Activated CD4-positive, alpha-beta T cell treated with anti-CD3 and anti-CD28 coated beads, Interleukin-2, amount 50 U/mL, for 48 hours (primary cell): ENCODE data around the gene TEX54.
"Not testable (repeated sequence)": the region's sequence is repeated elsewhere in the genome, so short reads cannot be mapped to it uniquely, and the experiment has no call there.

ENCODE experiments used
- DNase-seq, 2 experiments: peaks; one replicate each; pipeline ENCODE4 v3.0.0-alpha.2; 2020

The TEX54 gene

DNA sequence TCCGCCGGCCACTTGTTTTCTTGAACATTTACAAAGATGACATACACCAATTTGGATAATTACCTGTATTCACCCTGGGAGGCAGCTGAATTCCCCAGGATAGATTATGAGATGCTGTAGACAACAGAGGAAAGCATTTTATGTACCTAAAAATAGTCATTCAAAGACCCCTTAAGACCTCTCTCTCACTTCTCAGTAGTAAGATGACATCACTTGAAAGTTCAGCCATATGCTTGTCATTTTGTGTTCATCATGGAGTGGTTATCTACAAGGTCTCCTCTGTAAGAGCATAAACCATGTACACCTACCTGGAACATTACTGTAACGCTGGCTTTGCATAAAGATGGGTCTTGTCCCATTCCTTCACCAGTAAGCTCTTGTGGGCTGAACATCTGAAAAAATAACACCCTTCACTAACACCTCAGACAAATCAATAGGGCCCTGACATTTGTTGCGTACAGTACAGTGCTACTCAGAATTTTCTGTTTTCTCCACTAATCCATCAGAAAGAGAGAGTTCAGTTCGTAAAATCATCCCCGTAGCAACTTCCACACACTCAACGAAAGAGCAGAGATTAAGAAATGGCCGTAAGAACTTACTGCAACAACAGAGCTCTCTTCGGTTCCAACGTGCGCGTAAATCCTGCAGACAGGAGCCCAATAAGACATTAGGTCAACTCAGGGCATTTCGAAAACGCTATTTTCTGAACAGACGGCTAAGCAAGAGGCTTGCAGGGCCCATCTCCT lies 22.4 kb upstream of the TEX54 start:
- no peak for DNase-seq

DNA sequence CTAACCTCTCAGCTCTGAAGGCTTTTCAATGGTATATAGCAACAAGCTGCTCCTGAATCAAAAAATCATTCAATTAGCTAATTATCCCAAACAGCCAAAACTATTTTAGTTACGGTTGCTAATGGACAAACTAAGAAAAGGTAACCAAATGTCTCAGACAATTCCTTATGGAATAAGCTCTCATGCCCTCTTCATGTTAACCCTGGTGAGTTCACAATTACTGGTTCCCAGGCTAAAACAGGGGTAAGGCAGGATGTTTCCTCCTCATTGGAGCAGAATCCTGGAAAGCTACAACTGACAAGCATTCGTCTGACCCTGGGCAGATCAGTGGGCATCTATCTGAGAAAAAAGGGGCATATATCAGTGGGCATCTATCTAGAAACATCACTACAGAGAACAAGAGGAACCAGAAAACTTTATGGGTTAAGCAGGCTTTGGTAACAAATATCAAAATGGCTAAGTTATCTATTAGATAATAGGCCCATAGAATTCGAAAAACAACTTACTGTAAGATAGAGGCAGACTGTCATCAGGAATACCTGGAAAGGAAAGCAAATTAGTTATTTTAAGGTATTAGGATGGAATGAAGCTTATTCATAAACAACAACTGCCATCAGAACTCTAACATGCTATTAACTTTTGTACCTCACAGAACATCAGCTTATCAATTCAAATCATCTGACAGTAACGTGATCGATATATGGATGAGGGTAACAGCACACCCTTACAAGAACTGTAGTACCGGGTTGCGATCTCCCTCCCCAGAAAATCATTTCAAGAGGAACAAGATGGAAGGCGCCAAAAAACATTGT lies 21.6 kb upstream of the TEX54 start:
- peak in 1 of 2 experiments; percentile 41 for DNase-seq

DNA sequence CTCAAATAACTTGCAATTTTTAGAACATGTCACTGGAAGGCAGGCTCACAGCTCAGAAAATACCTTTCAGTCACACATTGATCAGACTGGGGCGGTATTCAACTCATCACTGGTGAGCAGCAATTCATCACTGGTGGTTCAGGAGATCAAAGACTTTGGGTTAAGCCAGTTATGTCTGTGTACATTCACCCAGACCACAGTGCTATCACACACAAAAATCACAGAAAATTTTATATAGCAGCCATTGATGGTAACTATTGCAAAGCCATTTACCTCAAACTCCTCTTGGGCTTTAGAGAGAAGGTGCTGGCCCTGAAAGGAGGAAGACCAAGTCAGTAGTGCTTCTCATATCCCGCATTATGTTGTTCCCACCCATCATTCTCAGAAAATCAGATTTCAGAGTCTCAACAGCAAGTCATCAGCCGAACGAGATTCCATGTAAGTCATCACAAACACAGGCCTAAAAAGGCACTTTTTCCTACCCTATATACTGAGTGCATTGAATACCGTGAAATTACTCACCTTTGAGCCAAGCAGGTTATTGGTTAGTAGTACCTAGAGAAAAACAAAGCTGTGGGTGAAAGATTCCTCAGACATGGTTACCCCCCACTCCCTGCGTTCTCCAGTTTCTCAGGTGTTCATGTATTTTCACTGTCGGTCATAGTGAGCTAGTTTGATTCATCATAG lies 20.8 kb upstream of the TEX54 start:
- peak in 1 of 2 experiments; percentile 30 for DNase-seq

DNA sequence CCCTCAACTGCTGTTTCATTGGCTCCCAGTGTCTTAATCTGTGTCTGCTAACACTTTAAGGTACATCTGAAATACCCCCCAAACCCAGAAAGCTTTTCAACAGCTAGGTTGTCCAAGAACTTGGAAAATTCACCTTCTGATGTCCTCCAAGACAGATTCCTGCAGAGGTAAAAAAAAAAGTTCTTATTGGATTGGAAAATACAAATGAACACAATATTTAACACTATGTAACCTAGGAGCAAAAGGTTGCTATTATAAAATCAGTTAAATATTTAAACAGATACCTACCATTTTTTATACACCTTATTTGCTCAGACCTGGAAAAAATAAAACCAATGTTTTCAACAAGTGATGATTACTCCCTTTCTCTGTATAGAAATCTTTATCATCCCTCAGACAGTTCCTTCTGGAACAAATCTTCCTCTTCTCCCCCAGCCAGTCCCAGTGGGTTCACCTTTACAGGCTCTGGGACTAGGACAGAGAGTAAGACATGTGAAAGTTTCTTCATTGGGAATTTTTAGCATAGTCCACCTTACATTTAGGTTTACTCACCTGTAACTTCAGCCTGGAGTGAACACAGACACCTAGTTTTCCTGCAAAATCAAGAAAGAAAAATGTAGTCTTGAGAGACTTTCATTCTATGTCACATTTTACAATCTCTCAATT lies 20.0 kb upstream of the TEX54 start:
- no peak for DNase-seq

DNA sequence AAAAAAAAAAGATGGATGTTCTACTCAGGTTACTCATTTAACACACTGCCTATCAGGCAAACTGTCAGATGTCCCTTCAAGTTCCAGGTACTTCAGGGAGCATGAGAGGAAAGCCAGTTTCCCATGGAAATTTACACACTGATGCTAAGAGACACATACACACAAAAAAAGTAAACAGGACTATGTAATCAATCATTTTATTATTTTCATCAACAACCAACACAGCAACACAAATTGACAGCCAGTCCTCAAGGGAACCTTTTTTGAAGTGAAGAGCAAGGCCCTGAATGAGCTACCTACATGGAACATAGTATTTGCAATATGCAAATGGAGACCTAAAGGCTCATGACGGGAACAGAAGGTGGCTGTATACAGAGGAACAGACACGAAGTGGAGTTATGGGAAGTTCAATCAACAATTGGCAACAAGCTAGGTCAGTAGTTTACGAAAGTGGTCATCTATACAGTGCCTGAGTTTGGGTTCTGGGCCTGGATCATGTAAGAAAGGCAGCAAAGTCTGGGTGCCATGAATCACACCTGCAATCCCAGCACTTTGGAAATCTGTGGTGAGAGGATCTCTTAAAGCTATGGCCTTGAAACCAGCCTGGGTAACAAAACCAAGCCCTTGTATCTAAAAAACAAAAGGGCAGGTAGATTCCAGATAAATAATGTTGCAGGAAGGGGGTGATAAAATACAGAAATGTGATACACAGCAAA lies 19.3 kb upstream of the TEX54 start:
- DNase-seq, result no peak

DNA sequence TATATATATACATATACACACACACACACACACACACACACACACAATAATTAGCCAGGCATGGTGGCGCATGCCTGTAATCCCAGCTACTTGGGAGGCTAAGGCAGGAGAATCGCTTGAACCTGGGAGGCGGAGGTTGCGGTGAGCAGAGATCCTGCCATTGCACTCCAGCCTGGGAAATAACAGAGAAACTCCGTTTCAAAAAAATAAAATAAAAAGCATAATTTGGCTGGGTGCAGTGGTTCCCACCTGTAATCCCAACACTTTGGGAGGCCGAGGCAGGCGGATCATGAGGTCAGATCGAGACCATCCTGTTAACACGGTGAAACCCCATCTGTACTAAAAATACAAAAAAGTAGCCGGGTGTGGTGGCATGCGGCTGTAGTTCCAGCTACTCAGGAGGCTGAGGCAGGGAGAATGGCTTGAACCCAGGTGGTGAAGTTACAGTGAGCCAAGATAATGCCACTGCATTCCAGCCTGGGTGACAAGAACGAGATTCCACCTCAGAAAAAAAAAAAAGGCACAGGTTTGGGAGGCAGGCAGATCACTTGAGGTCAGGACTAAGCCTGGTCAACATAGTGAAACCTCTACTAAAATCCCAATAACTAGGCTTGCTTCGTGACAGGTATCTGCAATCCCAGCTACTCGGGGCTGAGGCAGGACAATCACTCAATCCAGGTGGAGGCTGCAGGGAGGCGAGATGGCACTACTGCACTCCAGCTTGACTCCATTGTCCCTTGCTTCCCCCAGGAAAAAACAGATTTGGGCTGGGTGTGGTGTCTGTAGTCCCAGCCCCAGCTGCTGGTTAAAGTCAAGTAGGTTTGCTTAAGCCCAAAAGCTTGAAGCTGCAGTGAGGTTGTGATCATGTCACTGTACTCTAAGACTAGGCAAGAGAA lies 18.5 kb upstream of the TEX54 start:
- peak; percentile 53 to 62 for DNase-seq

DNA sequence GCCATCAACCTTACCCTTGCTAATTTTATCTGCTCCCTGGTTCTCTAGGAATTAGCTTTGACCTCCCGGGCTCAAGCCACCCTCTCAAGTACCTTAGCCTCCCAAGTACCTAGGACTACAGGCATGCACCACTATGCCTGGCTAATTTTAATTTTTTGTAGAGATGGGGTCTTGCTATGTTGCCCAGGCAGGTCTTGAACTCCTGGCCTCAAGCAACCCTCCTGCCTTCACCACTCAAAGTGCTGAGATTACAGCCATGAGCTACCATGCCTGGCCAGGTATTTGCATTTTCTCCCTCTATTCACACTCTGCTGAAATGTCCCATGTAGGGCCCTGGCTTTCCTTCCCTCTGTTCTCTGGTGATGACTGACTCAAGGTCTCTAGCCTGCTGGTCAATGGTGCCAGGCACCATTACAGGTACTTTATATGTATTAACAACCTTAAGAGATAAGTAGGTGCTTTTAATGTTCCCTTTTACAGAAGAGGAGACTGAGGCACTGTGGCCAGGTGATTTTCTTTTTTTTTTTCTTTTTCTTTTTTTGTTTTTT lies 15.2 kb upstream of the TEX54 start:
- no peak for DNase-seq

DNA sequence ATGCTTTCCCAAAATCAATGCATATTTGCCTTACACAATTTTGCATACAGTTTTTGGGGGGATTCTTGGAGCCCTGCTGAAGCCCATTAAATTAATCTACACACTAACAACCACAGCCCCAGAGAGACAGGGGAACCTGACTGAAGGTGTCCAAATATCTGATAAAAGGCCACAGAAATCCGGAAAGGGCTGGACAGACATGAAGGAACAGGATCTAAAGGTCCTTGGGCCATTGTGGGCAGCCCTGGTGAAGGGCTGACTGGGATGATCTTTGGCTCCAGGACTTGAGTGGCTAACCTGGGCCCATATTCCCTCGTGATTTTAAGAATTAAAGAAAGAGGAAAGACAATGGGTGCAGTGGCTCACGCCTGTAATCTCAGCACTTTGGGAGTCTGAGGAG lies 13.5 kb upstream of the TEX54 start:
- no peak for DNase-seq

DNA sequence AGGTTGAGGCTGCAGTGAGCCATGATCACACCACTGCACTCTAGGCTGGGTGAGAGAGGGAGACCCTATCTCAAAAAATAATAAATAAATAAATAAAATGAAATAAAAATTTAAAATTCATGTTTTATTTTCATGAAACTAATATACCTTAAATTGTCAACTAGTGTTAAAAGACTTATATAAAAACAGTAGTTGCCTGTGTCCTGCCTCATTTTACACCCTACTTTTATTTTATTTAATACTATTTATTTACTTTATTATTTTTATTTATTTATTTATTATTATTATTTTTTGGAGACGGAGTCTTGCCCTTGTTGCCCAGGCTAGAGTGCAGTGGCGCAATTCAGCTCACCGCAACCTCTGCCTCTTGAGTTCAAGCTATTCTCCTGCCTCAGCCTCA lies 11.5 kb upstream of the TEX54 start:
- DNase-seq, result no peak

DNA sequence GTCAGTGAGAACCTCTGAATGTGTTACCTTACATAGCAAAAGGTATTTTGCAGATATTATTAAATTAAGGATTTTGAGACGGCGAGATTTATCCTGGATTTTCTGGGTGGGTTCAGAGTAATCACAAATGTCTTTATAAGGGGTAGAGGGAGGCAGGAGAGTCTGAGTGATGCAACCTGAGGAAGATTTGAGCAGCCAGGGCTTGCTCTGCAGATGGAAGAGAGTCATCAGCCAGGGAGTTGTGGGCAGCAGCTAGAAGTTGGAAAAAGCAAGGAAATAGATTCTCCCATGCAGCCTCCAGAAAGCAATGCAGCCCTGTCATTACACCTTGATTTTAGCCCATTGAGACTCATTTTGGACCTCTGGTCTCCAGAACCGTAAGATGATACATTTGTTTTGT lies 10.8 kb upstream of the TEX54 start:
- DNase-seq, result no peak

DNA sequence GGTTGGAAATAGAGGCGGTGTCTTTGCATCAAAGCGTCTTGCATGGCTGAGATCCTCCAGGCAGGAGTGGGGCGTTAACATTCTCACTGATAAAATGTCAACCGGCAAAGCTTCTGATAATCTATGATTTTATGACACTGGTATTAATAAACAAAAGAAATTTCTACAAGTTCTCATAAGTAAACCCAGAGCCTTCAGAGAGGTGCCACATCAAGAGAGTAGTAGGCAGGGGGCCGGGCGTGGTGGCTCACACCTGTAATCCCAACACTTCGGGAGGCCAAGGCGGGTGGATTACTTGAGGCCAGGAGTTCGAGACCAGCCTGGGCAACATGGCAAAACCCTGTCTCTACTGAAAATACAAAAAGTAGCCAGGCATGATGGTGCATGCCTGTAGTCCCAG lies 10.2 kb upstream of the TEX54 start:
- DNase-seq, result not testable (repeated sequence)

DNA sequence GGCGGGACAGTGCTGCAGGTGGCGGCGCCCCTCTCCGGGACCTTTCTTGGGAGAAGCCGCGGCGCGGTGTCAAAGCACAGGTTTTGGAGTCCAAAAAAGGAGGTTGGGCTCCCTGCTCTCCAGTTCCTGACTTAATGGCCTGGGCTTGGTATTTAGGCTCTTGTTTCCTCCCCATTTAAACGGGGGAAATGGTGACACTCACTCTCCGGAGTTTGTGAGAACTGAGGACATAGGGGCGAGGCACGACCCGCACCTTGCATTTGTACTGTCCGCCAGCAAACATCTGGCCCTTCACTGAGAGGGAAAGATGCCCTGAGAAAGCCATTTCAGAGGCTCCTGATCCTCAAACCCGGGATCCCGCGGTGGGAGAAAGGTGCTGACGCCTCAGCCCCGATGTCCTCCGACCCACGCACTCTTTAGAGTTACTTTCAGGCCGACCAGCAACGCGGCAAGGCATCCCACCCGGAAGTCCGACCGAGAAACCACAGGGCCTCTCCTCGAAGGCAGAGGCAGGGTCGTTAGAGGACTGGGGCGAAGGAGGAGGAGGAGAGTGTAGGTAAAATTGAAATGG lies 9.6 kb upstream of the TEX54 start:
- peak; percentile 58 to 67 for DNase-seq

DNA sequence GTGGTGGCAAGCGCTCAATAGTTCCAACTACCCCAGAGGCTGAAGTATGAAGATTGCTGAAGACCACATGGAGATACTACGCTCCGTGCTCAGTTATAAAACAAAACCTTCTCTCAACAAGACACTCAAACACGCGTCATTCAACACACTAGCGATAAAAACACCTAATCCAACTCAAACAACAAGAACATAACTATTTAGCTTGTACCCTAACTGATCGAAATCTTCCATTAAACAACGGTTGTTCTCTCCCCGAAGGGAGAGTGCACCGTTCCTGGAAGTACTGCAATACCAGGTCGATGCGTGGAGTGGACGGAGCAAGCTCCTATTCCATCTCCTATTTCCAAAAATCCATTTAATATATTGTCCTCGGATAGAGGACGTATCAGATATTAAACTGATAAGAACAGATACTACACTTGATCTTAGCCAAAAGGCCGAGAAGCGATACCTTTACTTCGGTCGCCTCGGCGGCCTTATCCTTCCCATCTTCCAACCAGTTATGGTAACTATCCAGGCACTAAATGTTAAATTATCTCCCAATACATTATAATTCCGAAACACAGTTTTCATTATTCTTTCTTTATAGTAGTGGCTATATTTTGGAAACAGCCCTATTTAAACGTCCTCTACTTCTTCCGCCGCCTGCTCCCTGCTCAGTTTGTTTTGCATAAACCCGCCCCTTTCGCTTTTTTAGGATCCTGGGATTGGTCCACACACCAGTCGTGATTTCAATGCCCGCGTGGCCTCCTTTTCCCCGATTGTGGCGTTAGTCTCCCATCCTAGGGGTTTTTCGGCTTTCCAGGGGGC lies 8.9 kb upstream of the TEX54 start:
- DNase-seq, result peak; percentile 77 to 86

DNA sequence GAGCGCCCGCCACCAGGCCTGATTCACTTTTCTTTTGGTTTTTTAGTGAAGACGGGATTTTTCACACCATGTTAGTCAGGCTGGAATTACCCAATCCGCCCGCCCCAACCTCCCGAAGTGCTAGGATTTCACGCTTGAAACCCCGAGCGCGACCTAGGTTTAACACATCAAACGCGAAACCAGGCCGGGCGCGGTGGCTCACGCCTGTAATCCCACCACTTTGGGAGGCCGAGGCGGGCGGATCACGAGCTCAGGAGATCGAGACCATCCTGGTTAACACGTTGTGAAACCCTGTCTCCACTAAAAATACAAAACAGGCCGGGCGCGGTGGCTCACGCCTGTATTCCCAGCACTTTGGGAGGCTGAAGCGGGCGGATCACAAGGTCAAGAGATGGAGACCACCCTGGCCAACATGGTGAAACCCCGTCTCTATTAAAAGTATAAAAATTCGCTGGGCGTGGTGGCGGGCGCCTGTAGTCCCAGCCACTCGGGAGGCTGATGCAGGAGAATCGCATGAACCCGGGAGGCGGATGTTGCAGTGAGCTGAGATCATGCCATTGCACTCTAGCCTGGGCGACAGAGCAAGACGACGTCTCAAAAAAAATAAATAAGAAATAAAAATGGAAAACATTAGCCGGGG lies 8.2 kb upstream of the TEX54 start:
- peak; percentile 82 to 88 for DNase-seq

DNA sequence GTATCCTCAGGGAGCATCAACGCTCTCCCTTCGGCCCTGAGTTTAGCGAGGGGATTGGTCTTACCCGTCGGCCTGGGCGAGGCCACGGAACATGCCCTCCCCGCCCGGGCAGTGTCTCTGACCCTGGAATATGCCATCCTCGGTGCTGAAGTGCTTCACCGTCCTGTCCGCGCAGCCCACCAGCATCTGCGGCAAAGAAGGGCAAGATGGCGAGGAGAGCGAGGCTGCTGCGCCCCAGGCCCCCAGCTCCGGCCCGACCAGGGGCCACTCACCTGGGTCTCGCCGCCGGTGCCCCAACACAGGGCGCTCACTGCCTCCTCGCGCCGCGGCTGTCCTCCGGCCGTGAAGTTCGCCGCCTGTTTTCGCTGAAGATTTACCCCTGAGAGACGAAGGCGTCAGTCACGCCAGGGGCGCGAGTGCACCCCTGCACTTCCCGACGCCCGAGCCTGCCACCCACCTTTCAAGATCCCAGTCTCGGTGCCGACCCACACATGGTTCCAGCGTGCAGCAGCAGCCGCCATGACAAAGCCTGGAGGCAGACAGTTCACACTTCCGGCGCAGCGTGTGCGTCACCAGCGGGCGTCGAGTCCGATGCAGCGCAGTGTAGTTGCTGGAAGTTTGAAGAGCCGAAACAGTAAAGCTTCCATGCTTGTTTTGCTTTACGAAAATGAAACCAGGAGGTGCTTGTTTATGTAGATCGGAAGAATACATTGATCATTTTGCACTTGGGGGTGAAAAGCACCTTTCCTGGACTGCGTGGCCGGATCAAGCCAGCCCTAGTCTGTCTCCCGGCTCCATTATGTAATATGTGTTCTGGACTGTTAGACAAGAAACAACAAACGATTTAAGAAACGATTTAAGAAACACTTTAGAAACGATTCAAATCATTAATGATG lies 6.7 kb upstream of the TEX54 start, which contains the start of gene WDR74:
Gene WDR74 (minus strand): TSS at position 541 of the 896 bp plus-strand sequence. CDS start 20 bp downstream, at position 521.
- peak; percentile 87 to 92 for DNase-seq

DNA sequence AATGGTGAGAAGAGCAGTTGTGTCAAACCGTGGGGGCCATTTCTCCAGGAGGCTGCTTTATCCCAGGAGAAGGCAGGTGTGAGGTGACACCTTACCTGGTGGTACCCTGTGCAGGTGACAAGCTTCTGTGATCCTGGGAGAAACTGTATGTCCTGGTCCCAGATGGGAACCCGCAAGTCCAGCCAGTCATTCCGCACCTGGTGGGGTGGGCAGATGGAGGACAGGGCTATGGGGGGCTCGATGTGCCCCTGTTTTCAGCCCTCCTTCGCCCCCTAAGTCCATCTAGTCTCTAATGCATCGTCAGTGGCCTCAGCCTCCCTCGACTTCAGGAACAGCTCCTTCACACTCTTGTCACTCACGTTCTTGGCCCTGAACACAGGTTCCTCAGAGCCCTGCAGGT lies 2.7 kb upstream of the TEX54 start:
- no peak for DNase-seq

DNA sequence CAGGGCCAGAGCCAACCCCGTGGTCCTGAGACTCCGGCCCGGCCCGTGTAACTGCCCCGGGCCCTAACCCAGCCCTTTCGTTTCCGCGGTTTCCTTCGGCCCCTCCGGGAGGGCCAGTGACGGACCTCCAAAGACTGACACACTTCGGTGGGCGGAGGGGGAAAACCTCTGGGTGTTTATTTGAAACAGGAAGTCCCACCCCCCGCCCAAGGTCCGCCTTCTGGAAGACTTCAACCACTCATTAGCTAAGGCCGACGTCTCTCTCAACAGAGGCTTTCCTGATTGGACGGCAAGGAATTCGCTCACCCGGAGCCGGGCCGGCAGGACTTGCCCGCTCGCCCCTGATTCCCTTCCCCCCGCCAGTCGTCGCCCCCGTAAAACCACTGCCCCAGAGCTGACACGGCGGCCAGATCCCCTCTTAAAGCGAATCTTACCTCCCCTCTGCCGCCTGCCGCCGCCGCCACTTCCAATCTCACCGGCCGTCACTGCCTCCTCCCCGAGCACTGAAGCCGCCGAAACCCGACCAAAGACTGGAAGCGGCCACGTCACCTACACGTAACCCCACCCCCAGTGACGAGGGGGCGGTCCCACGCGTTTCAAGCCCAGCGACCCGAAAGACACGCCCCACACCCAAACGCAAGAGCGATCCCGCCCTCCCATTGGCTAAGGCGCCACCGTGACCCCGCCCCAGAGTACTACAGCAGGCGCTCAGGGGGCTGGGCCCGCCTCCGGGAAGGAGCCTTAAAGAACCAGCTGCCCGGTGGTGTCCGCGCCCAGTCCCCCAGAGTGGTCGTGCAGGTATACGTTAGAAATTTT lies 913 bp downstream of the TEX54 start, which contains the start of gene STX5:
Gene STX5 (minus strand): TSS at position 532 of the 816 bp plus-strand sequence. CDS start 808 bp downstream, outside the sequence.
- peak; percentile 100 for DNase-seq
